ENCODE measurements around the gene RPIA. TPM values are rescaled to one million over a fixed set of nuclear protein-coding genes. Genes with fewer than 3 reads are reported as not detected.

Gene RPIA
- polyA plus RNA-seq, 3 donors, result 12.4 to 23.1 (median 17.9) TPM

- no peaks in the 10 kb centered on the region for H3K4me1 ChIP-seq (ENCODE audit: control insufficient read depth in 1 of 2, insufficient read depth in 2 of 2, low read length in 2 of 2)
- Mint-ChIP-seq H3K27ac (peak overlapping the region in 1 of 7 donors; percentile 25), H3K9me3 (peaks cover 0 to 2% (median 0%) of the 10 kb centered on the region in 7 donors), H3K4me3 (no peak overlapping the region), H3K4me1 (no peaks in the 10 kb centered on the region), H3K27me3 (ENCODE audit: low read depth in 3 of 3) (peaks cover 0 to 3% (median 2%) of the 10 kb centered on the region in 3 donors), H3K36me3 (no peaks in the 10 kb centered on the region)
- no peaks in the 10 kb centered on the region for H3K27me3 ChIP-seq (ENCODE audit: control insufficient read depth in 2 of 2, insufficient read depth in 2 of 2, low read length in 2 of 2)
- H3K9me3 ChIP-seq (replicated peaks in 1 of 2; ENCODE audit: control insufficient read depth in 1 of 2, insufficient read depth in 1 of 2, low read length in 2 of 2), result no peaks in the 10 kb centered on the region
- no CpG with 5 or more reads among the region's 4 CpGs for WGBS (ENCODE audit: insufficient coverage)
- H4K20me1 ChIP-seq (ENCODE audit: insufficient read depth, low read length), result no peaks in the 10 kb centered on the region
- intact Hi-C loops (cut with micrococcal nuclease), result no loop called here
- no peak for DNase-seq
- H3K4me3 ChIP-seq (replicated peaks in 1 of 3; ENCODE audit: low read depth in 2 of 3, low read length in 3 of 3), result no peak overlapping the region
- TF ChIP-seq, protein P1, sequence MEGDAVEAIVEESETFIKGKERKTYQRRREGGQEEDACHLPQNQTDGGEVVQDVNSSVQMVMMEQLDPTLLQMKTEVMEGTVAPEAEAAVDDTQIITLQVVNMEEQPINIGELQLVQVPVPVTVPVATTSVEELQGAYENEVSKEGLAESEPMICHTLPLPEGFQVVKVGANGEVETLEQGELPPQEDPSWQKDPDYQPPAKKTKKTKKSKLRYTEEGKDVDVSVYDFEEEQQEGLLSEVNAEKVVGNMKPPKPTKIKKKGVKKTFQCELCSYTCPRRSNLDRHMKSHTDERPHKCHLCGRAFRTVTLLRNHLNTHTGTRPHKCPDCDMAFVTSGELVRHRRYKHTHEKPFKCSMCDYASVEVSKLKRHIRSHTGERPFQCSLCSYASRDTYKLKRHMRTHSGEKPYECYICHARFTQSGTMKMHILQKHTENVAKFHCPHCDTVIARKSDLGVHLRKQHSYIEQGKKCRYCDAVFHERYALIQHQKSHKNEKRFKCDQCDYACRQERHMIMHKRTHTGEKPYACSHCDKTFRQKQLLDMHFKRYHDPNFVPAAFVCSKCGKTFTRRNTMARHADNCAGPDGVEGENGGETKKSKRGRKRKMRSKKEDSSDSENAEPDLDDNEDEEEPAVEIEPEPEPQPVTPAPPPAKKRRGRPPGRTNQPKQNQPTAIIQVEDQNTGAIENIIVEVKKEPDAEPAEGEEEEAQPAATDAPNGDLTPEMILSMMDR (IDR thresholded peaks at IDR 0.05), result no peak
- H2AFZ ChIP-seq (ENCODE audit: insufficient read depth, low read depth, low read length, poor library complexity, severe bottlenecking), result no peak overlapping the region
- H3K9ac ChIP-seq (ENCODE audit: insufficient read depth, low read length, poor library complexity, severe bottlenecking), result no peak overlapping the region
- no peak overlapping the region for H3K4me2 ChIP-seq (replicated peaks; ENCODE audit: extremely low read depth, low read length, poor library complexity, severe bottlenecking)
- H3K79me2 ChIP-seq (ENCODE audit: insufficient read depth, low read length), result no peaks in the 10 kb centered on the region
- H3K27ac ChIP-seq (ENCODE audit: low read depth in 1 of 2, low read length in 2 of 2), result no peak overlapping the region
- no peaks in the 10 kb centered on the region for H3K36me3 ChIP-seq (replicated peaks in 1 of 2; ENCODE audit: control insufficient read depth in 1 of 2, insufficient read depth in 2 of 2, low read length in 2 of 2)
Measured at GRCh38 chr2:88659538-88659915, 31.9 kb upstream of the RPIA start.

DNA sequence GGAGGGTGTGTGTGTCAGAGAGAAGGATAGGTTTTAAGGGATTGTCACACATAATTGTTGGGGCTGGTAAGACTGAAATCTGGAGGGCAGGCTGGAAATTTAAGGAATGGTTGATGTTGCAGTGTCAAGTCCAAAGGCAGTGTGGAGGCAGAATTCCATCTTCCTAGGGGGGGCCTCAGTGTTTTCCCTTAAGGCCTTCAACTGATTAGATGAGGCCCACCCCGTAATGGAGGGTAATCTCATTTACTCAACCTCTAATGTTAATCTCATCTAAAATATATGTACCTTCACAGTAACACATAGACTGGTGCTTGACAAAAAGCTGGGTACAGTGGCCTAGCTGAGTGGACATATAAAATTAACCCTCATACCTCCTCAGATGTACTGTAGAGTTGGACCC lies 30.9 kb upstream of the RPIA start:
- Histone ChIP-seq H4K20me1 (ENCODE audit: insufficient read depth, low read length) (no peaks in the 10 kb centered on the region), H3K9ac (ENCODE audit: insufficient read depth, low read length, poor library complexity, severe bottlenecking) (no peak overlapping the region), H3K9me3 (replicated peaks in 1 of 2; ENCODE audit: control insufficient read depth in 1 of 2, insufficient read depth in 1 of 2, low read length in 2 of 2) (no peaks in the 10 kb centered on the region), H3K4me3 (replicated peaks in 1 of 3; ENCODE audit: low read depth in 2 of 3, low read length in 3 of 3) (no peak overlapping the region), H3K36me3 (replicated peaks in 1 of 2; ENCODE audit: control insufficient read depth in 1 of 2, insufficient read depth in 2 of 2, low read length in 2 of 2) (no peaks in the 10 kb centered on the region), H3K79me2 (ENCODE audit: insufficient read depth, low read length) (no peaks in the 10 kb centered on the region), H3K27ac (ENCODE audit: low read depth in 1 of 2, low read length in 2 of 2) (no peak overlapping the region), H3K27me3 (ENCODE audit: control insufficient read depth in 2 of 2, insufficient read depth in 2 of 2, low read length in 2 of 2) (no peaks in the 10 kb centered on the region), H3K4me2 (replicated peaks; ENCODE audit: extremely low read depth, low read length, poor library complexity, severe bottlenecking) (no peak overlapping the region), H2AFZ (ENCODE audit: insufficient read depth, low read depth, low read length, poor library complexity, severe bottlenecking) (no peak overlapping the region), H3K4me1 (ENCODE audit: control insufficient read depth in 1 of 2, insufficient read depth in 2 of 2, low read length in 2 of 2) (no peaks in the 10 kb centered on the region)
- intact Hi-C loops (cut with micrococcal nuclease), result no loop called here
- H3K4me3 Mint-ChIP-seq, result no peak overlapping the region
- no peaks in the 10 kb centered on the region for H3K4me1 Mint-ChIP-seq
- H3K27me3 Mint-ChIP-seq (ENCODE audit: low read depth in 3 of 3), result peaks cover 0 to 3% (median 2%) of the 10 kb centered on the region in 3 donors
- TF ChIP-seq, protein P1 (IDR thresholded peaks at IDR 0.05), result no peak
- no peak for DNase-seq
- H3K9me3 Mint-ChIP-seq, result peaks cover 0 to 3% (median 0%) of the 10 kb centered on the region in 7 donors
- H3K27ac Mint-ChIP-seq, result no peak overlapping the region
- no peaks in the 10 kb centered on the region for H3K36me3 Mint-ChIP-seq
- WGBS (ENCODE audit: insufficient coverage), result no CpG with 5 or more reads among the region's 1 CpG
